Measurements from ENCODE around the gene IFFO2.
"Not testable (repeated sequence)": the region's sequence is repeated elsewhere in the genome, so short reads cannot be mapped to it uniquely, and the experiment has no call there.

IFFO2 gene

GRCh38 chr1:18871401-18872070 lies 84.9 kb downstream of the IFFO2 start:
- DNase-seq = no peak

GRCh38 chr1:18870957-18871356 lies 85.5 kb downstream of the IFFO2 start:
- no peak for DNase-seq

- not testable (repeated sequence) for DNase-seq
These were observed 85.9 kb downstream of the IFFO2 start for GRCh38 chr1:18870595-18870865.

GRCh38 chr1:18869847-18870594 lies 86.5 kb downstream of the IFFO2 start:
- DNase-seq = no peak

GRCh38 chr1:18868801-18869424 lies 87.6 kb downstream of the IFFO2 start:
- DNase-seq = no peak

- no peak for DNase-seq
These were observed 88.1 kb downstream of the IFFO2 start for GRCh38 chr1:18868354-18868753.

GRCh38 chr1:18866846-18867245 lies 89.6 kb downstream of the IFFO2 start:
- DNase-seq = no peak

GRCh38 chr1:18866314-18866713 lies 90.2 kb downstream of the IFFO2 start:
- no peak for DNase-seq

- no peak for DNase-seq
These were observed 91.3 kb downstream of the IFFO2 start for GRCh38 chr1:18865176-18865575.

GRCh38 chr1:18861590-18861989 lies 94.9 kb downstream of the IFFO2 start:
- DNase-seq = no peak

GRCh38 chr1:18861082-18861481 lies 95.4 kb downstream of the IFFO2 start:
- no peak for DNase-seq

- DNase-seq = no peak
These were observed 96.9 kb downstream of the IFFO2 start, which contains the start of gene TAS1R2 for GRCh38 chr1:18859560-18859959. TAS1R2 (minus strand) TSS chr1:18859660; CDS start chr1:18859660, 0 bp downstream.

- DNase-seq = no peak
These were observed 98.3 kb downstream of the IFFO2 start for GRCh38 chr1:18858070-18858688.

- no peak for DNase-seq
These were observed 100.0 kb downstream of the IFFO2 start for GRCh38 chr1:18856435-18856834.

GRCh38 chr1:18855573-18855972 lies 100.9 kb downstream of the IFFO2 start:
- DNase-seq = no peak

GRCh38 chr1:18854331-18855025 lies 102.0 kb downstream of the IFFO2 start:
- DNase-seq = no peak

All from DMS153 (cell line).